HepG2 (cell line): ENCODE data around the gene MEF2A.

Experiments
- CTCF ChIP-seq: sonication (generic); formaldehyde crosslinking; IDR thresholded peaks from 2 replicates; pipeline ENCODE4 v1.5.0; 2020; ENCODE audit warnings: mild to moderate bottlenecking, missing genetic modification reagents, moderate library complexity
- ETV6 ChIP-seq: sonication (generic); formaldehyde crosslinking; conservative IDR thresholded peaks from 2 replicates; pipeline ENCODE4 v1.4.0; 2020; ENCODE audit warnings: missing genetic modification reagents
- FOXA3 ChIP-seq: IDR thresholded peaks from 2 replicates; pipeline ENCODE4 v1.6.1; 2016; ENCODE audit warnings: missing genetic modification reagents, missing compliant biosample characterization
- IKZF5 ChIP-seq: IDR thresholded peaks from 2 replicates; pipeline ENCODE4 v1.6.1; 2018; ENCODE audit warnings: missing genetic modification reagents, mild to moderate bottlenecking, missing compliant biosample characterization
- JUND ChIP-seq: sonication (generic); formaldehyde crosslinking; IDR thresholded peaks from 2 replicates; pipeline ENCODE4 v1.8.0; 2022; ENCODE audit warnings: mild to moderate bottlenecking, missing genetic modification reagents
- SPEN ChIP-seq: sonication (generic); formaldehyde crosslinking; IDR thresholded peaks from 2 replicates; pipeline ENCODE4 v1.5.1; 2020; ENCODE audit warnings: low read depth, mild to moderate bottlenecking, missing genetic modification reagents
- TGIF2 ChIP-seq: IDR thresholded peaks from 2 replicates; pipeline ENCODE4 v1.6.1; 2016; ENCODE audit warnings: control low read depth, missing compliant biosample characterization
- ZBTB21 ChIP-seq: sonication (generic); formaldehyde crosslinking; IDR thresholded peaks from 2 replicates; pipeline ENCODE4 v1.4.0; 2020; ENCODE audit warnings: missing genetic modification reagents
- ZNF101 ChIP-seq: sonication (generic); formaldehyde crosslinking; IDR thresholded peaks from 2 replicates; pipeline ENCODE4 v1.4.0; 2020; ENCODE audit warnings: mild to moderate bottlenecking, low read depth, missing genetic modification reagents, borderline replicate concordance

DNA sequence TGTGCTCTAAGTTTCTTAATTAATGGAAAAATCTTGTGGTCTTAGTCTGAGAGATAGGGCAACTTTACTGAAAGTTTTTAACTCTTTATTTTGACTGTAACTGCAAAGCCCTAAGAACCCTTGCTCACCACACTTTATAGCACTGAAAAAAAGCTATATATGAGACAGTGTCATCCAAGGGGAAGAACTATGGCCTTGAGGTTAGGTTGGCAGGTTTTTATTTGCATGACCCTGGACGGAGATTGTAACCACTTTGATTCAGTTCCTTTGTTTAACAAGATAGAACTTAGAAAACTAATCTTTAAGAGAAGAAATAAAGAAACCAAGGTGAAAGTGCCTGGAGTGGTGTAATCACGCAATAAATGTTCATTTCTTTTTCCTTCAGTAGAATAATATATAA lies 198.0 kb downstream of the MEF2A start:
- TF ChIP-seq JUND (CRISPR knock-in tag) (no peak), ZNF101 (CRISPR knock-in tag) (no peak), ETV6 (CRISPR knock-in tag) (no peak), IKZF5 (CRISPR knock-in tag) (no peak), CTCF (no peak), SPEN (CRISPR knock-in tag) (no peak), FOXA3 (CRISPR knock-in tag) (no peak), ZBTB21 (CRISPR knock-in tag) (no peak), TGIF2 (no peak)
